COLO829 (cell line): ENCODE results near the gene VAV2.

Experiments used
- DNase-seq: peaks from one replicate; pipeline ENCODE4 v3.0.0; 2012; ENCODE audit warnings: low spot score

VAV2 gene

DNA sequence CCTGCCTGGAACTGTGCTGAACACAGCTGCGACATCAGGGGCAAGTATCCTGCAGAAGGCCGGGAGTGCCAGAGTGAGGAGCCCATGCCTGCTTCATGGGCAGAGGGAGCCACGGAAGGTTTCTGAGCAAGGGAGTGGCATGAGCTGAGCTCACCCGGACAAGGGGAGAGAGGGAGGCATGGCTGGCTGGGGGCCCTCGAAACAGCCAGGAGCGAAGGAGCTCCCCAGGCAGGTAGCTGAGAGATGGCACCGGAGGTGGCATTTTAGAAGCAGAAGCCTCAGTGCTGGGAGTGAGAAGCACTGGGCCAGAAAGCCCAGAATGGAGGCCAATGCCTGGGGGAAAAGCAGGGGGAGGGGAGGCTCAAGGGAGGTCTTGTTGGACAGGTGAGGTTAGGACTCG, 197.1 kb downstream of the VAV2 start:
- no peak for DNase-seq

DNA sequence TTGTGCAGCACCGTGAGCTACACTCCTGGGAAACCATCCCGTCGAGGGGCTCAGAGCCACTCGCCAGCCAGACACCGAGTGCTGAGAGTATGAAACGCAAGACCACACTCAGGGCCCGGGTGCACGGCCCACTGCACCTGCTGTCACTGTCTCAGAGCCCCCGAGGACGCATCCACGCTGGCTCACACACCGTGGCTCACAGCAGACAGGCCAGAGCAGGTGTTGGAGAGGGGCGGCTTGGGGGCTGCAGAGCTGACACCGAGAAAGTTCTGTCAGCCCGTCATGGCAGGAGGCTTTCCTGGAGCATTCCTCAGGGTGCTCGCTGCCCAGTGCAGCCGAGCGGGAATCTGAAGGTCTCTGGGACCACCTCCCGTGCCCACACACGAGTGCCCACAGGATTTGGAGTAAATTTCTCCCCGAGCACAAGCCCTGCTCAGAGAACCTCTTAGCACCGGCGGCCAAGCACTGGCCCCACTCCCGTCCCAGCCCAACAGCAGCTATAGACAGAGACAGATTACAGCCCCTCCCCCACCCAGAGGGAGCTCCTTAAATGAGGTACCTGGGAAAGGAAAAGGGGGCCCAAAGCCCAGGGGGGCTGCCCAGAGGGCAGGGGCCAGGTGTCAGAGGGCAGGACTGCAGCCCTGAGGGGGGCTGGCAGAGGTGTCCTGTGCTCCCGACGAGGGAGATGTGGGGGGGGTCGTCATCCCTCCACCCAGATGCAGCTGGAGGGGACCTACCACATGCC, 197.9 kb downstream of the VAV2 start:
- DNase-seq = no peak

GRCh38 chr9:133793471-133793870, 198.7 kb downstream of the VAV2 start:
- DNase-seq = no peak

- peak; percentile 78 for DNase-seq
Observed at GRCh38 chr9:133792721-133793470, 199.2 kb downstream of the VAV2 start.

DNA sequence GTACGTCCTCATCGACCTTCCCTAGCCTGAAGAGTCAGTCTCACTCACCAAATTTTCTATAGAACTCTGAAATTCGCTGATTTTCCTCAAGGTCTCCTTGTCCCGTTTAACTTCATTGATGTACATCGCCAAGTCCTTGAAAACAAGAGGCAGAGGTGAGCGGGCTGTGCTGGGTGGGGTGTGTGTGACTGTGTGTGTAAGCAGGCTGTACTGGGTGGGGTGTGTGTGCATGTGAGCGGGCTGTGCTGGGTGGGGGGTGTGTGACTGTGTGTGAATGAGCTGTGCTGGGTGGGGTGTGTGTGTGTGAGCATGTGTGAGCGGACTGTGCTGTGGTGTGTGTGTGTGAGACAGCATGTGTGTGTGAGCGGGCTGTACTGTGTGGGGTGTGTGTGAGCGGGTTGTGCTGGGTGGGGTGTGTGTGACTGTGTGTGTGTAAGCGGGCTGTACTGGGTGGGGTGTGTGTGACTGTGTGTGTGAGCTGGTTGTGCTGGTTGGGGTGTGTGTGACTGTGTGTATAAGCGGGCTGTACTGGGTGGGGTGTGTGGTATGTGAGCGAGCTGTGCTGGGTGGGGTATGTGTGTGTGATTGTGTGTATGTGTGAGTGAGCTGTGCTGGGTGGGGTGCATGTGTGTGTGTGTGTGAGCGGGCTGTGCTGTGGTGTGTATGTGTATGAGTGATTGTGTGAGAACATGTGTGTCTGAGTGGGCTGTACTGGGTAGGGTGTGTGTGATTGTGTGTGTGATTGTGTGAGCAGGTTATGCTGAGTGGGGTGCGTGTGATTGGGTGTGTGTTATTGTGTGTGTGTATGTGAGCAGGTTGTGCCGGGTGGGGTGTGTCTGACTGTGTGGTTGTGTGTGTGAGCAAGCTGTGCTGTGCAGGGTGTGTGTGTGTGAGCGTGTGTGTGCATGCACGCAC, 200.1 kb downstream of the VAV2 start:
- DNase-seq = no peak

DNA sequence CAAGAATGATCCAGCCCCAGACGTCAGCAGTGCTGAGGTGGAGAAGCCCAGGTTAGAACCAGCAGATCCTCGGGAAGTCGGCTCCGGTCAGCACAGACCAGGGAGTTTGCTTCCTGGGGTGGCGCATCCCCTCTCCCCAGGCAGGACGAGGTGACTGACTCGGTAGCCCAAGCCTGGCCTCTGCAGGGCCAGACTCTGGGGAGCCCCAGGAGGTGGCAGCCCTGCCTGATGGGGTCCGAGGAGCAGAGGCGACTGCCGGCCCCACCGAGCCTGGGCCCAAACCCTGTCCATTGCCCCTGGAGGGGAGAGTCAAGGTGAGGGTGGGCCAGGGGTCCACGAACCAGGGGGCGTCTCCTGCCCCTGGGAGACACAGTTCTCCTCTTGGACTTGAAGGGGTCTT, 201.1 kb downstream of the VAV2 start:
- DNase-seq = no peak

GRCh38 chr9:133789778-133790177, 202.3 kb downstream of the VAV2 start:
- no peak for DNase-seq

- DNase-seq = no peak
Observed at GRCh38 chr9:133788819-133789717, 203.1 kb downstream of the VAV2 start.

GRCh38 chr9:133788045-133788818, 203.9 kb downstream of the VAV2 start:
- DNase-seq = no peak

DNA sequence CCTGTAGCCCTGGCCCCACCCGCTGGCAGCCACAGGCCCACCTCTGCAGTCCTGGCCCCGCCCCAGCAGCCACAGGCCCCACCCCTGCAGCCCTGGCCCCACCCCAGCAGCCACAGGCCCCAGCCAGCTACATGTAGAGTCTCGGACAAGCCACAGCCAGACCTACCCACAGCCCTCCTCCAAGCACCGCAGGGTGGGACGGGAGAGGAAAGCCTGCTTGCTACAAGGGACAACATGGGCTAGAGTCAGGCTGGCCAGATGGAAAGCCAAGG, 204.4 kb downstream of the VAV2 start:
- DNase-seq = peak; percentile 33

DNA sequence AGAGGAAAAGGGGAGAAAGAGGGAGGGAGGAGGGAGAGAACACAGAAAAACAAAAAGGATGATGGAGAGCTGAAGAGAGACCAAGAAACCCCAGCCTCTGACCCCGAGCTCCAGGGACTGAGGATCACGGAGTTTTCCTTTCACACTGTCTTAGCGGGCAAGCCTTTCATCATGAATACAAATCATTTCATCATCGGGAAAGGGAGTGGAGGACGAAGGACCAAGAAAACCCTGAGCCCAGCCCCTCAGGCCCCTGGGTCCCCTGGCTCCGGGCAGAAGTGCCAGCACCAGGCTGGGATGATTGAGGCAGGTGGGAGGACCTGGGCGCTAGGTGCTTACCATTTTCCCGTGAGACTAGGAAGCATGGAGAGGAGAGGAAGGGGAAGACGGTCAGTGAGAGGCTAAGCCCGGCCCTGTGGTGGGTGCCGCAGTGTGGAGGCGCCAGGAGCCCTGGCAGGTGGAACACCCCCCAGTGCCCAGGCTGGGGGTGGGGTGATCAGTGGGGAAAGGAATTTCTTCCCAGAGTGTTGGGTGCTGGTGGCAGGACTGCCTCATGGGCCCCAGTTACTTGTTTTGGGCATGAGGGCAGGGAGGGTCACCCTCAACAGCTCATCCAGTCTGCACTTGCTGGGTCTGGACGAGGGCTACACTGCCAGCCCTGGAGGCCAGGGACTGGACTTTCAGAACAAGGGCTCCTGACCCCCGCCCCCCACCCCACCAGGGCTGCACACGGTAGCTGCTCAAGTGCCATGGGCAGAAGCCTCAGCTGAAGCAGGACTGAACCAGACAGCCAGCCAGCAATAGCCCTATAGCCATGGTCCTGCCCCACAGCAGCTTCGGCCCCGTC, 205.0 kb downstream of the VAV2 start:
- no peak for DNase-seq

GRCh38 chr9:133786371-133786753, 205.8 kb downstream of the VAV2 start:
- DNase-seq = no peak

DNA sequence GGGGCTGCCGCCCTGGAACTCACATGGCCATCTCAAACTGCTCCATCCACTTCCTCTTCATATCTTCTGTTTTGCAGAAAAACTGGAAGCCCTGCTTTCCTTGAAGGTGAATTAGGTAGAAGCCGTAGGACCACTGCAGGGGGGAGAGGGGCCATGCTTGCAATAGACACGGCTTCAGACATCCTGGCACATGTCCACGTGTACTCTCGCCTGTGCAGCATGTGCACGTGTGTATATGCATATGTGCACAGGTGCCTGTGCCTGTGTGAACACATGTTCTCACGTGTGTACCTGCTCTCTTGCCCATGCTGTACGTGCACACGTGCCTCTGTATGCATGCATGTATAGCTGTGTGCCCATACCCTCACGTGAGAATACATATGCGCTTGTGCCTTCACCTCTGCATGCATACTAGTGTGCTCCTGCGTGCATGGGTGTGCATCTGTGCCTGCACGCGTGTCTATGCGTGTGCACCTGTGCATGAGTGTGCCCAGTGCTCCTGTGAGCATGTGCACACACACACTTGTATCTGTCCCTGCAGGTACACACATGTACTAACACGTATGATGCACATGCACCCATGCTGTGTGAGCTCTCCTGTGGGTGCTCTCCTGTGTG, 206.3 kb downstream of the VAV2 start:
- no peak for DNase-seq

GRCh38 chr9:133784731-133785561, 207.2 kb downstream of the VAV2 start:
- DNase-seq = no peak

DNA sequence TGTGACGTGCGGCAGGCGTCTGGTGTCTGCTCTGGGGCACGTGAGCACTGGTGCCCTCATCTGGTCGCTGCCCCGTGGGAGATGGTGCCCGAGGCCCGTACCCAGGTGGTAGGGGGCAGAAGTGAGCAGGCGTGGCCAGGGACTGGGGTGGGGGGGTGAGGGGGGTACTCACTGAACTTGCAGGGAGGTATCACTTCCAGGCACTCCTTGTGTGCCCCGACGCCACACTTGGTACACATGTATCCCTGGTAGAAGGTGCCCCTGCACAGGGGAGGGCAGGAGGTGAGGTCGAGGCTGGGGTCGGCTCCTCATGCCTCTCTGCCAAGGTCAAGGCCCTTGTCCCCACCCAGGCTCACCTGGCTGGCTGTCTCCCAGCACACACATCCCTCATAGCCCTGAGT, 208.8 kb downstream of the VAV2 start:
- DNase-seq = no peak

DNA sequence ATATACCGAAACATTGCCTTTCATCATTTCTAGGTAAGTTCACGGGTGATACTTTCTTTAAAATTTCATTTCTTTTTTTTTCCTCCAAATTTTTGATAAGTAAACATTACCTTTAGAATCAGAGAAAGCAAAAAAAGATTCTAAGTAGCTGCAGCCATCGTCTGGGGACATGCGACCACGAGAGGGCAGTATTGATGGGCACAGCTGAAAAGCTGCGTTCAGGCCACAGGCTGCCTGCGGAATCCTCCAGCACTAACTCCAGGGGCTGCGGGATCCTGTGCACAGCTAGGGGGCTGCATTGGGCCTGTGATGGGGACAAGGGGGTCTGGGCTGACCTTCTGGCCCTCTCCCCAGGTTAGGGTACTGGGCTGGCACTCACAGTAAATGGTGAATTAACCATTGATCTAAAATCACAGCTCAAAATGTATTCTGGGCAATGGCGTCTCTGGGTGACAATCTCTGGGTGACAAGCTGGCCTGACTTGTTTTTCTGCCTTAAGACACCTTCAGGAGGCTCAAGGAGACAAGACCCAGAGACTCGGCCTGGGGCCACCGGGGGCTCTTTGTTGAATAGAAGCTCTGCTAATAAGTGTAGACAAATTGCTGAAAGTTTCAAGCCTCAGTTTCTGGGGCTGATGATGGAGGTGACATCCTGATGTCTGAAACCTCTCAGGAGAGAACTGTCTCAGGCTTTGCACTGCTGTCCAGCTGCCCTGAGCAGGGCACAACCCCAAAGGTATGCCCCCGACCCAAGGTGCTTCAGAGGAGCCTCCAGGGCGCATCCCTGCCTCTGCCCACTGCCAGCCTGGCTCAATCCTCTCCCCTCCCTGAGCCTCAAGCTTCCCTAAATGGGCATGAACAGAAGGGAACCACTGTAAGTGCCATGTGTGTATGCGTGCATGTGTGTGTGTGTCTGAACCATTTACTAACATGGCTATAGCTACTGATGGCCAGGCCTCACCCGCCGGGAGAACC, 209.7 kb downstream of the VAV2 start:
- peak; percentile 75 for DNase-seq

- no peak for DNase-seq
Observed at GRCh38 chr9:133781828-133782135, 210.3 kb downstream of the VAV2 start.
